Activated naive CD4-positive, alpha-beta T cell (primary cell): ENCODE measurements around the gene PCGF1.

Experiments
- DNase-seq, 4 experiments: peaks; one replicate each; lab custom pipeline; 2025; lab: John Stamatoyannopoulos, UW

PCGF1 gene

DNA sequence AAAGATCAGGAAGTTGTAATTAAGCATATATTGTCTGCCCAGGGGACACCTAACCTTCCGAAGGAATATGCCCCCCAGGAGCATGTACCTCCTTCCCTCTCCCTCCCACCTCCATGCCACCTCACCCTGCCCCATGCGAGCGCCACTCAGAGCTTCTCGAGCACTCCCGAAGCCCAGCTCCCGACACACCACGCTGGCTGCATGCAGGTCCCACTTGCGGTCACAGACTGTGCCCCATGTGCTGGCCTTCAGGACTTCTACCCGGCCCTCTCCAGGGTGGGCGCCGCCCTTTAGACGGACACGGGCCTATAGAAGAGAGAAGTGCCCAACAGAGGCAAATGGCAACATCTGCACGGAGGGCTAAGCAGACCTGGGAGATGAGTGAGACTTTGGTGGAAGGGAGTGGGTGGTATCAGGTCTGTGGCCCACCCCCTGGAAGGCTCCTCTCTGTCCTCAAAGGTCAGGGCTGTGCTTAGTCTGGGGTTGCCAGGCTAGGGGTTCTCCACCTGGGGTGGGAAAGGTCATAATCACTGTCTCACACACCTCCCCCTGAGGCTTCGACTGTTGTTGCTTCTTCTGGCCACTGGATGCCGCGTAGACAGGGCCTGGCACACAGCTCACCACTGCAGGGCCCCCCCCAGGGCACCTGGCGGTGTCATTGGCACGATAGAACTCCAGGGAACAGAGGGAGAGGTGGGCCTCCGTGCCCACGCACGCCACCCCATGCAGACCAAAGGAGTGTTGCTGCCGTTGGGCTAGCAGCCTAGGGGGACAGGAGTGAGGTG is 28.9 kb upstream of the PCGF1 start:
- no peak for DNase-seq

DNA sequence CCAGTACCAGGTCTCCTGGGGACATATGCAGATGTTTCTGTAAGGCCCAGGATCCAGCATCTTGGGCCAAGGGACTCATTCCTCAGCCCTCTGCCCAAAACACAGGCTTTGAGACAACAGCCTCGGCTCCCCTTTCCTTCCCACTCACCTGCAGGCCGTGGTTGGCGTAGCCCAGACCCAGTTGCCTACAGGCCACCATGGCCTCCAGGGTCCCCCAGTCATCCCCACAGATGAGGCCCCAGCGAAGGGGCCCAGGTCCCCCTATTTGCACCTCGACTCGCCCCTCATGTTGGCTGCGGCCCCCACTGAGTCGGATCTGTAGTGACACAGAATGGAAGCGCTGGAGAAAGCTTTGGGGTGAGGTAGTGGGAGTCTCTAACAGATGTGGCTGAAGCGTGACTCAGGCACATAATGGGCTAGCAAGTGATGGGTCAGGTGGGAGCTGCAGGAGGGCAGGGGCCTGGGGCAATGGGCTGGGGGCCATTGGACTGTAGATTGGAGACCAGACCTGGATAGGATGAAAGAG is 28.0 kb upstream of the PCGF1 start:
- no peak for DNase-seq

DNA sequence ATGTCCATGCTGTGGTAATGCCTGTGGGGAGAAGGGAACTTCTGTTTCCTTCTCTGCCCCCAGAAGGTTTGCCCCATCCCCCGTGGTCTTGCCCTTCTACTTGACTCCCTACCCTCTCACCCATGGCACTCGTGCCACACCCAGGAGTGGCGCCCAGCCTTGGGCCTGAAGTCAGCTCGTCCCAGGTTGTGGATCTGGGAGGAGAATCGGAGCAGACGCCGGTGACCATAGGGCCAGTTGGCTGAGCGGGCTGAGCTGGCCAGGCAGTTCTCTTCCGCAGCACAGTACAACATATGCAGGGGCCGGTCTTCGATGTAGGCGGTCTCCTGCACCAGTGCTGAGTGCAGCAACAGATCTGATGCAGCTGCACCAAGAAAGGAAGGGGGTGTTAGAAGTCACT is 26.9 kb upstream of the PCGF1 start:
- DNase-seq, result no peak

DNA sequence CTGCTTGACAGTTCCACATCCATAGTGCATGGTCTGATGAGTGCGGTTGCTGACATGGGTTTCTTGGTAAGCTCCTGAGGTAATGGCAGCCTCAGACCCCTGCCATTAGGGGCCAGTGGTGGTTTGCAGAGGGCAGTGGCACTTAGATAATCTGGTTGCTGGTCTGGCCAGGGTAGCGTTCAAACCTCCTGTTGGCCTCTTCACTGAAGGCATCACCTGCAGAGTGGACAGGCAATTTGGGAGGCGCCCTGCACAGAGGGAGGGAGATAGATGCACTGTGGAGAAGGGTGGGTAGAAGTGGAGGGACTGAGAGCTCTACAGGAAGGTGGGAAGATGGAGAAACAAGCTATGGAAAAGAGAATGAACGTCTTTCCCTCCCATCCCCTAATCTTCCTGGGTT is 26.0 kb upstream of the PCGF1 start:
- no peak for DNase-seq

DNA sequence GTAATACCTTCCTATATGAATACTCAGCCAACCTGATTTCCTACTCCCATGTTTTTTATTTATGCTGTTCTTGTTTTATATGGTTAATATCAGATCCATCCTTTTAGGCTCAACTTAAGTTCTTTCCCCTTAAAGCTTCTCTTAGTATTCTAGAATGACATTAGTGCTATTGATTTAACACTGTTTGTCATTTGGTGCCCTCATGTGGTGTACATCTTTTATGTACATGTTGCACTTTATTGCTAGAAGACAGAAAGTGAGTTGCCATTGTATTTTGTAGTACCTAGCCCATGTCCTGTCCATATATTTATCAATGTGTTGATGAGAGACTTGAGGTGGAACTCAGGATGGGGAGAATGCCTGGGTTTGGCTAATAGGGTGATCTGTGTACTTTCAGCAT is 24.7 kb upstream of the PCGF1 start:
- DNase-seq, result no peak

DNA sequence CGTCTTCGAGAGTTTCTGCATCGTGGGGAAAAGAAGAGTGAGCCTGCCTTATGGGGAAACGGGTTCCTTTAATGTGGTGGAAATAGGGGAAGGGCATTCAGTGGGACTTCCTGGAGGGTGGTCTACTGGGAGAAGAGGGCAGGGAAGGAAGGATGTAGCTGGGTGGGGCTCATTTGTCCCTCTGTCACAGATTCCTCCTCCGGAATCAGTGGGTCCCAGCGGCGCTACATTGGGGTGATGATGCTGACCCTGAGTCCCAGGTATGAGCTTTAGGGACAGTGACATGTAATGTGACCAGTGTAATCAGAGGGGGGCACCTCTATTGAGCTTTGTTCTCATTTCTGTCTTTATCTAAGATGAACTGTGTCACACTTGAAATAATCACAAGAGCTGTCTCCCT is 24.2 kb upstream of the PCGF1 start:
- DNase-seq, result no peak

DNA sequence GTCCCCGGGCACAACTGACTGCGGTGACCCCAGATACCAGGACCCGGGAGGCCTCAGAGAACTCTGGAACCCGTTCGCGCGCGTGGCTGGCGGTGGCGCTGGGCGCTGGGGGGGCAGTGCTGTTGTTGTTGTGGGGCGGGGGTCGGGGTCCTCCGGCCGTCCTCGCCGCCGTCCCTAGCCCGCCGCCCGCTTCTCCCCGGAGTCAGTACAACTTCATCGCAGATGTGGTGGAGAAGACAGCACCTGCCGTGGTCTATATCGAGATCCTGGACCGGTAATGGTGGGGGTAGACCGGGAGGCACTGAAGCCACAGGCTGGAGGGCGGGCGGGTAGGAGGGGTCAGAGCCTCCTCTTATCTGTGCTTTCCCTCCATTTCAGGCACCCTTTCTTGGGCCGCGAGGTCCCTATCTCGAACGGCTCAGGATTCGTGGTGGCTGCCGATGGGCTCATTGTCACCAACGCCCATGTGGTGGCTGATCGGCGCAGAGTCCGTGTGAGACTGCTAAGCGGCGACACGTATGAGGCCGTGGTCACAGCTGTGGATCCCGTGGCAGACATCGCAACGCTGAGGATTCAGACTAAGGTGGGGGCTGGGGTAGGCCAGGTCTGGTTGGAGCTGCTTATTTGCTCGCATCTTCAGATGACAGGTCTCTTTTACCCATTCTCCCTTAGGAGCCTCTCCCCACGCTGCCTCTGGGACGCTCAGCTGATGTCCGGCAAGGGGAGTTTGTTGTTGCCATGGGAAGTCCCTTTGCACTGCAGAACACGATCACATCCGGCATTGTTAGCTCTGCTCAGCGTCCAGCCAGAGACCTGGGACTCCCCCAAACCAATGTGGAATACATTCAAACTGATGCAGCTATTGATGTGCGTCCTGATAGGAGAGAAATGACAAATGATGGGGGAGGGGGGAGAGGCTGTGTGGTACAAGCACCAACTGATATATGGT is 23.0 kb upstream of the PCGF1 start:
- peak in 1 of 4 experiments; percentile 22 for DNase-seq

DNA sequence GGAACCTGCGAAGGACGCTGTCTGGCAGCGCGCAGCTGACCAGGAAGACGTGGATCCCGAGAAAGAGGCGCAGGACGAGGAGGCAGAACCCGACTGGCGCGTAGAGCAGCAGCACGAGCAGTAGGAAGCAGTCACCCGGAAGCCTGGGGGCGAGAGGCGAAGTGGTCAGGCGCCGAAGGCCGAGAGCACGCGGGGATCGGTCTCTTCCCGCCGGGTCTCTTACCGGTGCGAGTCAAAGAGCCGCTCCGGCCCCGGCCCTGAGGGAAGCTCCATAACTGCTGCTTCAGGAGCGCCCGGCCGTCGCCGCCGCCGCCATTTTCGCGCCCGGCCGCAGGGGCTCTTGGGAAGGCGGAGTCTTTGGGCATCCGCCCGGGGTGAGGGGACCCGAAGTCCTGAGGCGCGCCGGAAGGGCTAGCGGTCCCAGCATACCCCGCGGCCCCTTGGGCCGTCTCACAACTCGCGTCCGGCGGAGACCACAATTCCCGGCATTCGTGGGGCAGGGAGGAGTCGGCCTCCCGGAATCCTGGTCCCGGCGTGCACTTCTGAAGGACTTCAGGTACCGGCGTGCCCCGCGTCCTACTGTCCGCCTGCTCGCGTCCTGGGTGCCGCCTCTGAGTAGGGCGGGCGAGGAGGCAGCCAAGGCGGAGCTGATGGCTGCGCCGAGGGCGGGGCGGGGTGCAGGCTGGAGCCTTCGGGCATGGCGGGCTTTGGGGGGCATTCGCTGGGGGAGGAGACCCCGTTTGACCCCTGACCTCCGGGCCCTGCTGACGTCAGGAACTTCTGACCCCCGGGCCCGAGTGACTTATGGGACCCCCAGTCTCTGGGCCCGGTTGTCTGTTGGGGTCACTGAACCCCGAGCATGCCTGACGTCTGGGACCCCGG is 22.1 kb upstream of the PCGF1 start, which contains the start of the genes AUP1 and HTRA2:
Gene AUP1, minus strand, starts transcription at position 350 of the 882 bp plus-strand sequence. Its CDS starts 77 bp downstream, at position 273.
Gene HTRA2, plus strand, starts transcription at position 577 of the 882 bp plus-strand sequence. Its CDS starts 74 bp downstream, at position 651.
- peak; percentile 60 to 82 (median 76) for DNase-seq

DNA sequence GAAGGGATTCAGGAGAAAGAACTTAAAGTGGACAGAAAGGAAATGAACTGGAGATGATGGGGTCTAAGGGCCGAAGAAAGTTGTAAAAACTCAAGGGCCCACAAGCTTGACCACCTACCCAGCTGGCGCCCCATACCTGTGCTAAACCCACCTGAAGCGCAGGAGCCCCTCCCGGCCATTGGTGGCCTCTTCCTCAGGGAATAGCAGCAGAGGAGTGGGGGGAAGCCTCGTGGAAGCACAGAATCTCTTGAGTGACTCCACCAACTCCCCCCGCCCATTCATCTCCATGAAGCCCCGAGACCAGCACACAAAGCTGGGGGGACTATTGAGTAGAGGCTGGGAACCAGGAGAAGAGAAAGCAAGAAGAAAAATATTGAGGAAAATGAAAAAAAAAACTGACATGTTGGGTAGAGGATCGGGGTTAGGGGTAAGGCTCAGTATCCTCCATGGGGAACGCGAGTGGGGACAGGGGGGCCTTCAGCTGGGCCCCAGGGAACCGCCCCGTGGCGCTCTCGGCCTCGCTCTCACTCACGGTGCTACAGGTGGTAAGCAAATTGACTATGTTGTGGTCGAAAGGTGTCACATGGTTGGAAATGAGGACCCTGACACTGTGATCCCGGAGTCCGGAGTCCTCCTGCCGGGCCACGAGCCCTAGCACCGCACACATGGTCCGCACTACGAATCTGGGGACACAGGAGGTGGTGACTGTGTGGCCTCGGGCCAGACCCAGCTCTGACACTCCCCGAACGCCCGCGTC is 21.3 kb upstream of the PCGF1 start:
- DNase-seq, result peak in 1 of 4 experiments; percentile 35

DNA sequence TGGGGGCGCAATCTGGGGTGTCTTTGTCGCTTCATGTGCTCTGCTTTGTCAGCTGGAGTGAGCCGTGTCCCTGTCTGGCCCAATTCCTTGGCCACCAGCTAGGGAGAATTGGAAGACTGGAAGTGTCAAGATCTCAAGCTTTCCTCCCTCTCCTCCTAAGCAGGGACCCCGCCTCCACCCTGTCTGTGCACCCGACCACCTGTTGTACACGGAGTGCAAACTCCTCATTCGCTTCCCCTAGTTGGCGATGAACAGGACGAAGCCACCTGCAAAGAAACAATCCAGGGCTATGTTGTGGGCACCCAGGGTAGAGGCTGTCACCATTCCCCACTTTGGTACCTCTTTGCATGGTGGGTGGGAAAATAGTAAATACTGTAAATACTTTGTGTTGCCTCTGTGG is 20.2 kb upstream of the PCGF1 start:
- no peak for DNase-seq

DNA sequence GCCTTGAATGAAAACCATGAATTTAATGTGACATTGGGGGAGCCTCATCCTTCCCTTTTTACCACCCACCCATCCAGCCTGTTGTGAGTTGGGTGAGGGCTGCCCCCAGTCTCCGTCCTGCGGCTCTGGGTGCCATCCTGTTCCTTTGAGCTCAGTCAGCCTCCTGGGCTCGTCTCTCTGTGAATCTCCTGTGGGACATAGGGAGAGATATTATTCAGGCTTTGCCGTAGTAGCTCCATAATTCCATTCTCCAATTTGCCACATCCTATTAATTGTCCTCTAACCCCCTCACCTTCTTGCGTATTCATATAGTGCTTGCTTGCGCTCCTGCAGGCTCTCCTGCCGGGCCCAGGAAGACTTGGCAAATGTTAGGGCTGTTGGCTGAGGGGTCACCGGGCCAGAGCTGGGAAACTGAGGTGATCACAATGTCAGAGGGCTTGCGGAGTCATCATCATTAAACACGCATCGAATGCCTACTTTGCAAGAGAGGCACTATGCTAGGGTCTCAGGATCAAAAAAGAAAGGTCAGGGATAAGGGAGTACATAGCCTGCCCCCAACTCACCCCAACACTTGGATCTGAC is 19.2 kb upstream of the PCGF1 start:
- no peak for DNase-seq

DNA sequence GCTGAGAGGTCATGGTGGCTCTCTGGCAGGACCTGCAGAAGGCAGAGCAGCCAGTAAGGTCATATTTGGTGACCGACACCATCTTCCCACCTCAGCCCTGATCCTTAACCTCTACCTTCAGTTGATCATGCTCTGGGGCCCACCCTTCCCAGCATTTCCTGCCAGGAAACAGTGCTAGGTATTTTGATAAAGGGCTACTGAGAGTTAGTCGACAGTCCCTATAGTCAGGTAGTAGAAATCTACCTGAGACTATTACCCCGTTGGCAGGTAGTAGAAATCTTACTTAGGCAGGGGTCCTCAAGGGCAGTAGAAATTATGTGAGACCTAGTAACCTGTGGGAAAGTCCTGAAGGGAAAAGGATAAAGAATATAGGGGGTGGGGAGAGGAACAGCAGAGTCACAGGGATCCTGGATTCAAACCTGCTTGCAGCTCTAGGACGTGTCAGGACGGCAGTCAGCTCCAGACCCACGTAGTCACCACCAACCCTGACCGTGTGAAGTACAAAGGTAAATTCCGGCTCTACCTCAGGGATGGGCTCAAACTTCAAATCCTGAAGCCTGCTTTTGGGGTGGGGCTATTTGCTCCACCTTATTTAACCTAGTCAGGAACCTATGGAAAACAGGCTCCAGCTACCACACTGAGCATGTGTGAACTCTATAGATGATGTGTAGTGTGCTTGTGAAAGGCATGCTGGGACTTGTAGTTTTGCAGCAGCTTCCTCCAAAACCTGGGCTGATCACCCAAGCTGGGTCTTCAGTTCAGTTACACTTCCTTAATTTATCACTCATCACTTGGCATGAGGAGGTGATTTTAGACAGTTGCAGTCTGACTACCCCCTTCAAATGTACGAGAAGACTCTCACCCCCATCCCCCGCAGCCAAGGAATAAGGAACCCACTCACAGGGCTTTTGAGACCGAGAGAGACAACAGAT is 18.5 kb upstream of the PCGF1 start, which contains the start of gene DQX1:
Gene DQX1, minus strand, starts transcription at position 515 of the 932 bp plus-strand sequence. Its CDS starts 502 bp downstream, at position 13.
- DNase-seq, result no peak

DNA sequence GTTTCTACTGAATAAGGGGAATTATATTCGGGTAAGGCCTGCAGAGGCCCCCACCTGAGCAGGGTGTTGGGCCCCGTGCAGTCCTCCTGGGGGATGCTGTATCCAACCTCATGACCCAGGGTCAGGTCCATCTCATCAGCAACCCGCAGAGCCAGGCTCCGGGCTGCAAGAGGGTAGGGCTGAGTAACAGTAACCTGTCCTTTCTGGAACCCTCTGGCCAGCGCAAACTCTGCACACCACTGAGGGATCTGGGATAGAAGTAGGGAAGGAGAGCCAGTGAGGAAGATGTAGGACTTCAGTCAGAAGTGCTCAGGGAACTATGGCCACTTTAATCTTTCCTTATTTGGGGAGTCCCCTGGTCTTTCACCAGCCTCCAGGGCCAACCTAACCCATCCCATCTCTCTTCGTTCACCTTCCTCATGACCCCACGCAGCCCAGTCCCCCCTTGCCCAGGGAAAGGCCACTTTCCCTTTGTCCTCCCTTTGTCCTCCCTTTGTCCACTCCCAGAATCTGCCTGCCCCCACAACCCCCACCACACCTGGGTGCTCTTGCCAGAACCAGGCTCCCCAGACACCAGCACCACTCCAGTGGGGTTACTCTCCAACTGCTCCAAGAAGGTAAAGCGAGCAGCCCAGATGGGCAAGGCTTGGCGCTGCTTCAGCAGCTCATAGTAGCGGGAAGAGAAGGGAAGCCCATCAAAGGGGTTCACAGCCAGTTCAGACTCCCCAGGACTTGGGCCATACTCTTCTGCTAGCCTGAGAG is 17.6 kb upstream of the PCGF1 start:
- no peak for DNase-seq

DNA sequence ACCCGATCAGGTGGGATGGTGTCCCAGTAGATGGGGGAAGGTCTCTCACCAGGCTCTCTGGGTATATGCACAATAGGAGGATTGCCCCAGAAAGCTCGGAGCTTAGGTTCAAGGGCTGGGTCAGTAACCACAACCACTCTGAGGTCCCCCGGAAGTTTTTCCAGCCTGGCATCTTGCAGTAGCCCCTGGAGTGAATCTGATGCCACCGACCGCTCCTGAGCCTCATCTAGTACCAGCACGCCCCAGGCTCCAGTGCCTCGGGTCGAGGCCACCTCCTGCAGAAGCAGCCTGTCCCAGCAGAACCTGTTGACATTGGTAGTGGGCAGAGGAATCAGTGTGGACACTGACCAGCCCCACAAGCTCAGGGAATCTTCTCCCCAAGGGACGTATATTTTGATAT is 16.5 kb upstream of the PCGF1 start:
- no peak for DNase-seq

DNA sequence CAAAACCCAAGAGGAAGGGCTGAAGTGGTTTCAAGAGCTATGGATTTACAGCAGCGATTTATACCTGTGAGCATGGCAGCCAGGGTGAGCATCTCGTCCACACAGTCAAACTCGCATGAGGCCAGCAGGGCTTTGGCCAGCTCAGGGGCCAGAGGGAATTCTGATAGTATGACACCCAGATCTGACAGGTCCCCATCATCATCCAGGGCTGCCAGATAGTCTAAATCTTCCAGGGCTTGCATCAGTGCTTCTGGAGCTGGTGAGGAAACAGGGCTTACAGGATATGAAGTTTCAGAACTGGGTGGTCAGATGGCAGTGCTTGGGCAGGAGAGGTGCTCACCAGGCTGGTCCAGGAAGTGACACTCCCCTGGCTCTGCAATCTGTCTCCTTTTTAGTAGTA is 15.0 kb upstream of the PCGF1 start:
- no peak for DNase-seq

DNA sequence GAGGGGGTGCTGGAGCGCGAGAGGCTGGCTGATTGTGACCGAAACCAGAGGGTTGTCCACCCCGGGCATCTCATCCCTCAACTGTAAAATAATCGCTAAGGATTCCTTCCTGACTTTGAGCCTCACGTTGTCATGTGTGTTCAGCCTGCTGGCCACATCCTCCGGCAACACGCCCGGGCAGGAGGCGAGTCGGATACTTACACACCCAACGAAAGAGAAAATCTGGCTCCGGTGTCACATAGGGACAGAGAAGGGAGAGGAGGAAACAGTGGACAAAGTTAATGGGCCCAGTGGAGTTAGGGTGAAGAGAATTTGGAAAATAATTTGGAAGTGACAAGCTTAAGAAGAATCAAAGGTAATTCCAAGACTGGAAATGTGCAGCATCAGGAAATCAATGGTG is 9.2 kb upstream of the PCGF1 start:
- no peak for DNase-seq

DNA sequence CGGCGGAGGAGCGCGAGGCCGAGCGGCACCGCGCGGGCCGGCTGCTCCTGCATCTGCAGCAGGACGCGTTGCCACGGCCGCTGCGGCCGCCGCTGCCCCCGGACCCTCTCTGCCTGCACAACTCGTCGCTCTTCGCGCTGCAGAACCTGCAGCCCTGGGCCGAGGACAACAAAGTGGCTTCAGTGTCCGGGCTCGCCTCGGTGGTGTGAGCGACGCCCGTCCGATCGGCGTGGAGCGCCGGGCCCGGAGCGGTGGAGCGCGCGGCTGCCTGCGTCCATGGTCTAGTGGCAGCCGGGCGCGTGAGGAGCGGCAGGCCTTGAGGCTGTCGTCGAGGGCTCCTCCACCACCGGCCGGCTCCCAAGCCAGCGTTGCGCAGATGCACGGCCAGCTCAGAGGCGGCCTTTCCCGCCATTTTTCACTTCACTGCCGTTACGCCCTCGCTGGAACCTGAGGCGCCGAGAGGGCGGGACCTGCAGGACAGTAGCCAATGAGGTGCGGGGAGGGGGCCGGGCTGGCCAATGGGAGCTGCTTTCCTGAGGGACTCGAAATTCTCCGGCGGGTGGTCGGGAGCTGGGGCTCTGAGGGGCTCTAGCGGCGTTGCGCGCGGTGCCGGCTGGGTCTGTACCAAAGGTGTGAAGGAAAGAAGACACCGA is 8.6 kb upstream of the PCGF1 start:
- peak in 3 of 4 experiments; percentile 22 to 65 (median 40) for DNase-seq
